ENCODE data around the gene COLGALT1. TPM values are rescaled to one million over a fixed set of nuclear protein-coding genes. Genes with fewer than 3 reads are reported as not detected.
"Not testable (repeated sequence)": the region's sequence is repeated elsewhere in the genome, so short reads cannot be mapped to it uniquely, and the experiment has no call there.

Gene COLGALT1
- 38.4 and 60.3 TPM in 2 replicates for total RNA-seq (ENCODE audit: low replicate concordance)

GRCh38 chr19:17555480-17555928 lies at the start of gene COLGALT1:
TSS of gene COLGALT1 (plus strand) at chr19:17555649. CDS start at chr19:17555714, 65 bp downstream.
- peak within 1 kb of the TSS; percentile 100 for H3K4me2 ChIP-seq
- Mint-ChIP-seq H3K36me3 (peaks cover 10% of the 10 kb centered on the region), H3K27me3 (ENCODE audit: insufficient read depth, low read depth) (peaks cover 6% of the 10 kb centered on the region), H3K27ac (no peak within 1 kb of the TSS), H3K4me3 (peak within 1 kb of the TSS; percentile 88), H3K9me3 (no peaks in the 10 kb centered on the region), H3K4me1 (peaks cover 21% of the 10 kb centered on the region)
- DNase-seq (ENCODE audit: low spot score) = peak; percentile 100
- no peaks in the 10 kb centered on the region for H3K27me3 ChIP-seq
- H3K79me2 ChIP-seq (ENCODE audit: low read depth) = peaks cover 13% of the 10 kb centered on the region
- peaks cover 36% of the 10 kb centered on the region for H3F3A ChIP-seq (ENCODE audit: low read depth)
- no peaks in the 10 kb centered on the region for H3K36me3 ChIP-seq
- H3K9ac ChIP-seq = peak within 1 kb of the TSS; percentile 45
- TF ChIP-seq EZH2 (IDR thresholded peaks at IDR 0.05) = no peak
- no peak within 1 kb of the TSS for H3K27ac ChIP-seq
- H2AFZ ChIP-seq (replicated peaks) = peak within 1 kb of the TSS; percentile 74
- H3K9me3 ChIP-seq (ENCODE audit: low read depth) = no peaks in the 10 kb centered on the region
- peaks cover 12% of the 10 kb centered on the region for H4K20me1 ChIP-seq (ENCODE audit: low read depth)
- peak within 1 kb of the TSS; percentile 98 for H3K4me3 ChIP-seq
- H3K4me1 ChIP-seq = no peaks in the 10 kb centered on the region

GRCh38 chr19:17506745-17507144 lies 48.7 kb upstream of the COLGALT1 start:
- Mint-ChIP-seq H3K27ac (no peak overlapping the region), H3K27me3 (ENCODE audit: insufficient read depth, low read depth) (peaks cover 5% of the 10 kb centered on the region), H3K9me3 (peaks cover 2% of the 10 kb centered on the region), H3K4me3 (no peak overlapping the region), H3K36me3 (peaks cover 8% of the 10 kb centered on the region), H3K4me1 (peaks cover 15% of the 10 kb centered on the region)
- Histone ChIP-seq H3F3A (ENCODE audit: low read depth) (peaks cover 13% of the 10 kb centered on the region), H3K79me2 (ENCODE audit: low read depth) (peaks cover 12% of the 10 kb centered on the region), H3K27ac (no peak overlapping the region), H3K9ac (no peak overlapping the region), H2AFZ (replicated peaks) (no peak overlapping the region), H3K4me3 (no peak overlapping the region), H4K20me1 (ENCODE audit: low read depth) (no peaks in the 10 kb centered on the region), H3K4me2 (no peak overlapping the region), H3K27me3 (no peaks in the 10 kb centered on the region), H3K9me3 (ENCODE audit: low read depth) (no peaks in the 10 kb centered on the region), H3K4me1 (no peaks in the 10 kb centered on the region), H3K36me3 (no peaks in the 10 kb centered on the region)
- TF ChIP-seq EZH2phosphoT487 (IDR thresholded peaks at IDR 0.05) (no peak), EZH2 (IDR thresholded peaks at IDR 0.05) (no peak), CTCF (IDR thresholded peaks at IDR 0.05) (no peak)
- DNase-seq (ENCODE audit: low spot score) = no peak

- H3K4me1 Mint-ChIP-seq = peaks cover 22% of the 10 kb centered on the region
- not testable (repeated sequence) for H3K36me3 ChIP-seq; H3K27ac ChIP-seq; H3K4me1 ChIP-seq; H3K4me3 ChIP-seq; H3K27me3 Mint-ChIP-seq (ENCODE audit: insufficient read depth, low read depth); H3K9me3 ChIP-seq (ENCODE audit: low read depth); H3K4me2 ChIP-seq; H3K9me3 Mint-ChIP-seq; H3K9ac ChIP-seq; H3K27me3 ChIP-seq; DNase-seq (ENCODE audit: low spot score); H3K36me3 Mint-ChIP-seq; H2AFZ ChIP-seq (replicated peaks); H3K27ac Mint-ChIP-seq
- peaks cover 10% of the 10 kb centered on the region for H4K20me1 ChIP-seq (ENCODE audit: low read depth)
- peaks cover 22% of the 10 kb centered on the region for H3F3A ChIP-seq (ENCODE audit: low read depth)
- peaks cover 27% of the 10 kb centered on the region for H3K79me2 ChIP-seq (ENCODE audit: low read depth)
- peak overlapping the region; percentile 38 for H3K4me3 Mint-ChIP-seq
These were observed 46.9 kb upstream of the COLGALT1 start for GRCh38 chr19:17508558-17508933.

GRCh38 chr19:17510220-17510993 lies 45.0 kb upstream of the COLGALT1 start:
- Histone ChIP-seq H3K9me3 (ENCODE audit: low read depth) (no peaks in the 10 kb centered on the region), H3K4me1 (peaks cover 6% of the 10 kb centered on the region), H3K9ac (no peak overlapping the region), H2AFZ (replicated peaks) (no peak overlapping the region), H3F3A (ENCODE audit: low read depth) (peaks cover 22% of the 10 kb centered on the region), H3K36me3 (no peaks in the 10 kb centered on the region), H3K27ac (peak overlapping the region; percentile 66), H3K4me2 (peak overlapping the region; percentile 82), H3K79me2 (ENCODE audit: low read depth) (peaks cover 30% of the 10 kb centered on the region), H3K4me3 (peak overlapping the region; percentile 64), H3K27me3 (no peaks in the 10 kb centered on the region), H4K20me1 (ENCODE audit: low read depth) (peaks cover 10% of the 10 kb centered on the region)
- Mint-ChIP-seq H3K4me3 (peak overlapping the region; percentile 93), H3K27me3 (ENCODE audit: insufficient read depth, low read depth) (peaks cover 4% of the 10 kb centered on the region), H3K4me1 (peaks cover 24% of the 10 kb centered on the region), H3K9me3 (peaks cover 2% of the 10 kb centered on the region), H3K36me3 (peaks cover 6% of the 10 kb centered on the region), H3K27ac (peak overlapping the region; percentile 69)
- TF ChIP-seq EZH2 (IDR thresholded peaks at IDR 0.05) (no peak), CTCF (IDR thresholded peaks at IDR 0.05) (no peak), EZH2phosphoT487 (IDR thresholded peaks at IDR 0.05) (no peak)
- no peak for DNase-seq (ENCODE audit: low spot score)

Data from neural progenitor cell (in vitro differentiated cells).